GM19438 (cell line): ENCODE results near the gene LRFN2.

Experiments
- ATAC-seq: cut with Tn5 transposase; IDR thresholded peaks from one replicate; pipeline ENCODE4 v1.9.1; 2021; ENCODE audit warnings: low read depth; ENCODE audit not compliant: unreplicated experiment

The LRFN2 gene

DNA sequence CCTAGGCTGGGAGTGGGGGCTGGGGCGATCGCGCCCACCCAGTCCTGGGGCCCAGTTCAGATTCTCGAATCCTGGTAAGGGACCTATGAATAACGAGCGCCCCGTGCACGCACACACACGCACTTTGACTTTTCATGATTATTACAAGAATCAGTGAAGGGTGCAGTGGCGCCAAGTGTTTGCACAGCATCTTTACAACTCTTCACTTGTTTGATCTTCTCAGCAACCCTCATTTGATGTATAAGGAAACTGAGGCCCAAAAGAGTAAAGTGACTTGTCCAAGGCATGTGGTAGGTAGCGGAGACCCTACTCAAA, 863 bp upstream of the LRFN2 start:
- ATAC-seq, result no peak

DNA sequence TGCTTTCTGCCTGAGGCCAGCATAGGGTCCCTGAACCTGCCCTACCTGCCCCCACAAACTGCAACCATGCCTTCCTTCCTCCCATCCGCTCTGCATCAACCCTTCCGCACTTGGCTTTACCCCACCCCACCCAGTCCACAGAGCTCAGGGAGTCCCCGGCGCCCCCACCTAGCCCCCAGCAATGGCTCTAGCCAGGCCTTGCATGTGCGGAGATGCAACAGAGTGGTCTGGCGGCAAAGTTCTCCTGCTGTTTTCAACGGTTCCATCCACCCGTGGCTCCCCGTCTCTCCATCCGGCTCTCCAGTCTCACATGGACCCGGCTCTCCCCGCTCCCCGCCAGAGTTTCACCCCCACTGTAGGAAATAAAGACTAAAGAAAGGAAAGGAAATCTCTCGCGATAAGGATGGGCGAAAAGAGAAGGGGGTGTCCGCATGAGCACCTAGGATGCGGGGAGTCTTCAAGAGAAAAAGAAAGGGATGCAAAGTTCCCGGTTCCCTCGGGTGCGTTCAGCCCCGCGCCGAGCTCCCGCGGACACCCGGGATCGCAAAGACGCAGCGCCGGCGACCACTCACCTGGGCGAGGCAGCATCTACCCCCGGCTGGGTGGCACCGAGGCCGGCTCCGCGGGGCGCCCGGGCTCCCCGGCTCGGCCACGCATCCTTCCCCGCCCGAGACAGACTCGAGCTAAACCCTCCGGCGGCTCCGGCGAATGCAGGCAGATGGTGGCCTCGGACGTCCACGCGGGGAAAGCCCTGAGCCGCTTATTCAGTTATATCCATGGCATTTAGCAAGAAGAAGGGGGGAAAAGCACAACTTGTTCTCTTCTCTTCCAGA, 579 bp downstream of the LRFN2 start:
- ATAC-seq, result no peak

DNA sequence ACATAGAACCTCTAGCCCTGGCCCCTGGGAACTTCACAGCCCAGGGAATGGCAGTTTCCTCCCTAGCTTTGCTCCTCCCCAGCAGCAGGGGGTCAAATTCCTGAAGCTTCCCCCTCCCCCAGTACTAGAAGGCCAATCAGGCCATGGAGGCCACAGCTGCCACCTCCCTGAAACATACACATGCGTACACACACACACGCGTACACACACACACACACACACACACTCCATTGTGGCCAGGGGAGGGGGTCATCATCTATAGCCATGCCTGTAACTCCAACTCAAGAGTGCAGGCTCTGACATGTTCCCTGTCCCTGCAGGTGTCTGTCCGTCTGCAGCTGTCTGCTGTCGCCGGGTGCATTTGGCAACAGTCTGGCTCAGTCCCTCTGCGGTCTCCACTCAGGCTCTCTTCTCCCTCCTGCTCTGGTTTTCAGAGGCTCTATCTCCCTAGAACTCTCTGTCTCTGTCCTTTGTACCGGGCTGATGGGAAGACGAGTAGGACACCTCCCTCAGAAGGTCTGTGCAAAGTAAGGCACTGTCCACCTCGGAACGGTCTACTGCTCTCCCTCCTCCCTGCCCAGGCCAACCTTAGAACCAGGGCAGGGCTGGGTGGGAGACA, 1.4 kb downstream of the LRFN2 start:
- ATAC-seq, result no peak

- no peak for ATAC-seq
Measured at GRCh38 chr6:40585223-40585622, 1.9 kb downstream of the LRFN2 start.

- no peak for ATAC-seq
Measured at GRCh38 chr6:40584741-40585140, 2.4 kb downstream of the LRFN2 start.

DNA sequence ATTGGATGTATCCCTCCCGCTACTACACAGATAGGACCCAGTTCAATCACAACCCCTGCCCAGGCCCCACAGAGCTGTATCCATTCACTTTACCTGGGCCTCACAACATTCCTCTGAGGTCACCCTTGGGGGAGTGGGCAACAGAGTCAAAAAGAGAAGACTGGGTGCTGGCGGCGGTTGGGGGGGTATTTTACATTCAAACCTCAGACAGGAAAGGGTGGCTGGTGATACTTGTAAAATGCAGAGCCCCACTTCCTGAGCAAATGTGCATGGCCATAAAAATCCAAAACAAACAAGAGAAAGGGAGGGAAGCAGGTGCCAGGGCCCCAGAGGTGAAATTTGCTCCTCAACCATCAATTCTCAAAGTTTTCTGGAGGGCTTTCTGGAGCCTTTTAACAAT, 3.5 kb downstream of the LRFN2 start:
- ATAC-seq, result no peak

DNA sequence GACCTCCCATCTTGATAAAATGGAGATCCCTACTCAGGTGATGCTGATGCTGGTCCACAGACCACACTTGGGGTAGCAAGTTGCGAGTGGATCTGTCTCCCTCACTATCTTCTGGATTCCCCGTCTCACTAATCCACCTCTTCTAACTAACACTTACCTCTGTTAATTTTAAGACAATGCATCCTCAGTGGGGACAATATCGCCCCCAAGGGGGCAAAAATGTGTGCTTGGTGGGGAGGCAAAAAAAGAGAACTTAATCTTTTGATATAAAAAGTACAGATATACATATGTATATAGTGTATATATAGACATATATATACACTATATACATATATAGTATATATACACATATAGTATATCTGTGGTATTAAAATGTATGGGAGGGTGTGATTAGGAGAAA, 4.3 kb downstream of the LRFN2 start:
- no peak for ATAC-seq

GRCh38 chr6:40579101-40579500, 8.1 kb downstream of the LRFN2 start:
- ATAC-seq, result no peak

- ATAC-seq, result no peak
Measured at GRCh38 chr6:40577672-40578071, 9.5 kb downstream of the LRFN2 start.

DNA sequence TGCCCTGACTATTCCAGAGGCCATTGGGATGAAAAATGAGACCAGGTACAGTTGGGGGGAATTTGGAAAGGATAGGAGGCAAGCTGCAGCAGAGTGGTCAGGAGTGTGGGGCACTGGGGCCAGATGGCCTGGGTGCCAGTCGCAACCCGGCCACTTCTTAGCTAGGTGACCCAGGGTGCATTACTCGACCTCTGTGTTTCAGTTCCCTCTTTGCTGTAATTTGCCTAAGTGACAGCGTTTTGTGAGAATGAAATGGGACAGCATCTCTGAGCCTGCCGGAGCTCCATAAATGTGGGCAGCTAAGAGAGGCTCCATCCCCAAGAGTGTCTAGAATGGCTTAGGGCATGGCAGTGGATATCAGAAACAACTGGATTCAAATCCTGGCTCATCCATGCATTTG, 13.9 kb downstream of the LRFN2 start:
- ATAC-seq, result no peak

- ATAC-seq, result no peak
Measured at GRCh38 chr6:40569162-40569910, 17.8 kb downstream of the LRFN2 start.

DNA sequence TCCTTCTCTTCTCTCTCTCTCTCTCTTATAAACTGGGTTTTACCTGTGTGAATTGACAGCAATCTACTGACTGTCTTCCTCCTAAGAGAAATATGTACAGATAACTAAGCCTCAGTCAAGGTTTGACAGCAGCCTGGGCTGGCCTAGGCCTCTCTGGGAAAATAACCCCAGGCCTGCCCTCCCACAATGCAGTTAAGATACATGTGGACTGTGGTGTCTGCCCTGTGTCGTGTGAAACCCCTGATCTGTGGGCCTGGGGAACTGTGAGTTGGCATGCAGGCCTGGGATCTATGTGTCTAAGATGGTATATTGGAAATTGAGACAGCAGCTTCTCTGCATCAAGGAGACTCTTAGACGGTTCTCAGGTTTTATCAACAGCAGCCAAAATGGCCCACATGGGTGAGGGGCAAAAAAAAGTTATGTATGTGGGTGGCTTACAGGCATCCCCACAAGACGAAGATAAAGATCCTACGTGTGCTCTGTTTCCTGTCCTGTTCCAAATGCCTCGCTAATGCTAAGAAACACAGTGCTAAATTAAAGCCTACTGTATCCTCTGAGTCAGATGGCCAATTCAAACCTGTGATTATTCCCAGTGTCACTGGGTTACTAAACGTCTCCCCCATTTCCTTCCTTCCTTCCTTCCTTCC, 19.0 kb downstream of the LRFN2 start:
- ATAC-seq, result no peak

- no peak for ATAC-seq
Measured at GRCh38 chr6:40563111-40563510, 24.1 kb downstream of the LRFN2 start.

- no peak for ATAC-seq
Measured at GRCh38 chr6:40559056-40559455, 28.1 kb downstream of the LRFN2 start.

GRCh38 chr6:40558102-40558501, 29.1 kb downstream of the LRFN2 start:
- ATAC-seq, result no peak

DNA sequence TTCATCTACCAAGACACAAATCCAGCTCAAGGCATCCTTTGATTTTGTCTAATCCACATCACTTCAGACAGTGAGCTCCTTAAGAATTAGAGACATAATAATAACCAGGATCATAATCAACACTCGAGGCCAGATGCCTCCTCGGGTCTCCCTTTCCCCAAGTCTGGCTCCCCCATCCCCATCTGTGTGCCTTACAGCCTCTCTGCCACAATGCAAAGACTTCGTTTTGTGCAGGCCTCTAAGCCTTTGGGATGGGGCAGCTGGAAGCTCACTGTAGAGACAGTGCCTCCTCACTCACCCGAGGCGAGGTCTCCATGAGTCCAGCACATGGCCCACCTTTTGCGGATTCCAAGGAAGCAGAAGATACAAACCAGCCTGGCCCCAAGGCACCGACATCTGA, 30.3 kb downstream of the LRFN2 start:
- ATAC-seq, result no peak

GRCh38 chr6:40556023-40556422, 31.1 kb downstream of the LRFN2 start:
- ATAC-seq, result no peak

- ATAC-seq, result no peak
Measured at GRCh38 chr6:40555092-40555491, 32.1 kb downstream of the LRFN2 start.

DNA sequence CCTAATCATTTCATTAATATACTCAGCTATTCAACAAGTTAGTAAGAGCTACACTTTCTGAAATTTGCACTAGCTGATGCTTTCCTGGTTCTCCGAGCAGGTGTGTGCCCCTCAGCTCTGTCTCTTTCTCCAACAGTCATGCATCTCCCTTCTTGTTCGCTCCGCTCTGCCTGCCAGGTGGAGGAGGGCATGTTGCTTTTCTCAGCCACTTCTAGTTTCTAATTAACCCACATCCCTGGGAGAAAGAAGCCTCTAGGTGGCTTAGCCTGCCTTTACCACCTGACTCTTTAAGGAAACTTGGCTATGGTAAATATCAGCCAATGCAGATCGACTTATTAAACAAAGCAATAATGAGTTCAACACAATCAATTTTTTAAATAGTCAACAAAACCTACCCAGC, 34.2 kb downstream of the LRFN2 start:
- ATAC-seq, result no peak

DNA sequence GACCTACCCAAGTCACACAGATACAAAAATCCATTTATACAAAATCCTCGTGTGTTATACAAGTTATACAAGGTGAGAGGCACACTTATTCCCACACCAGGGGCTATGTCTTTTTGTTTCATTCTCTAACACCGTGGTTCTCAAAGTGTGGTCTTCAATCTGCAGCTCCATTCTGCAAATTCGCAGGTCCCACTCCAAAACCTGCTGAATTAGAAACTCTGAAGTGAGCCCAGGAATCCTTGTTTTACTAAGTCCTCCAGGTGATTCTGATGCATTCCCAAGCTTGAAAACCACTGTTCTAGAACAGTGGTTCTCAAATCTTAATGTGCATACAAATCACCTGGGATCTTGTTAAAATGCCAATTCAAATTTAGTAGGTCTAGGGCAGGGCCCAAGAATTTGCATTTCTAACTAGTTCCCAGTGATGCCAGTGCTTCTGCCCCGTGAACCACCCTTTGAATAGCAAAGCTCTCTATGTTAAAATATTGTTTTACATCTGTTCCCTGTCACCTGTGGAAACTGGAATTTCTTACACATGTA, 35.1 kb downstream of the LRFN2 start:
- no peak for ATAC-seq
